HuH-7.5 (cell line): ENCODE measurements around the gene GULP1.
"Not testable (repeated sequence)": the region's sequence is repeated elsewhere in the genome, so short reads cannot be mapped to it uniquely, and the experiment has no call there.

Source experiments
- DNase-seq: peaks from one replicate; pipeline ENCODE4 v3.0.0; 2011; ENCODE audit warnings: low spot score

GULP1 gene

GRCh38 chr2:188527581-188527993 is 235.9 kb downstream of the GULP1 start:
- no peak for DNase-seq

DNA sequence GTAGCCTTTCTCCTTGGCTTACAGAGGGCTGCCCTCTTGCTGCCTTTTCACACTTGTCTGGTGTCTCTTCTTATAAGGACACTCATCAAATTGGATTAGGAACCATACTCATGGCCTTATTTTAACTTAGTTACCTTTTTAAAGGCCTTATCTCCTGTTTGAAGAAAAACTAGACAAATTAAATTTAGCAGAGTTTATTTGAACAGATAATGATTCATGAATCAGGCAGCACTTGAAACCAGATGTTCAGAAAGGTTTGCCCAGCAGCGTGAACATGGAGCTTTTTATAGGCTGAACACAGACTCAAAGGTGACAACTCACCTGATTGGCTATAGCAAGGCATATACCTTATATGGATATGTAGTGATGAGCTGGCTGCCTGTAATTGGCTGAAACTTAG is 238.0 kb downstream of the GULP1 start:
- no peak for DNase-seq

DNA sequence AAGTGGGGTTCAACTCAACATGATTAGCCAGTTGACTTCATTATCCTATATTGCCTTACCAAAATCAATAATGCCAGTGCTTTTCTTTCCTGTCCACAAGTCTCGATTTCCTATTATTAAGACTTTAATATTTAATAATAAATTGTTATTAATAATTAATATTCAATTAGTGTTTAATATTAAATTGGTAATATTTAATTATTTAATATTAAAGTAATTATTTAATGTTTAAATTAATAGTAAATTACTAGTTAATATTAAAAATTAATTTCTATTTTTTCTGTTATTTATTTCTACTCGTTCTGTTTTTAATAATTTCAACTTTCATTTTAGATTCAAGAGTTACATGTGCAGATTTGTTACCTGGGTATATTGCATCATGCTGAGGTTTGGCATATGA is 243.2 kb downstream of the GULP1 start:
- DNase-seq, result no peak

DNA sequence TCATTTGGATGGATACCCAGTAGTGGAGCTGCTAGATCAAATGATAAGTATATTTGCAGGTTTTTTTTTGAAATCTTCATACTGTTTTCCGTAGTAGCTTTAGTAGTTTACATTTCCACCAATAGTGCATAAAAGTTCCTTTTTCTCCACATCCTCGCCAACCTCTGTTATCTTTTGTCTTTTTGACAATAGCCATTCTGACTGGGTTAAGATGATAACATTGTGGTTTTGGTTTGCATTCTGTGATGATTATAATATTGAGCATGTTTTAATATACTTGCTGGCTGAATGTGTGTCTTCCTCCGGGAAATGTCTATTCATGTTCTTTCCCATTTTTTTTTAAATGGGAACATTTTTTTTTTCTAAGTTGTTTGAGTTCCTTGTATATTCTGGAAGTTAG is 260.0 kb downstream of the GULP1 start:
- DNase-seq, result no peak

- no peak for DNase-seq
These were observed 265.4 kb downstream of the GULP1 start for GRCh38 chr2:188557081-188557480.

- DNase-seq, result not testable (repeated sequence)
These were observed 267.8 kb downstream of the GULP1 start for GRCh38 chr2:188559455-188559854.

DNA sequence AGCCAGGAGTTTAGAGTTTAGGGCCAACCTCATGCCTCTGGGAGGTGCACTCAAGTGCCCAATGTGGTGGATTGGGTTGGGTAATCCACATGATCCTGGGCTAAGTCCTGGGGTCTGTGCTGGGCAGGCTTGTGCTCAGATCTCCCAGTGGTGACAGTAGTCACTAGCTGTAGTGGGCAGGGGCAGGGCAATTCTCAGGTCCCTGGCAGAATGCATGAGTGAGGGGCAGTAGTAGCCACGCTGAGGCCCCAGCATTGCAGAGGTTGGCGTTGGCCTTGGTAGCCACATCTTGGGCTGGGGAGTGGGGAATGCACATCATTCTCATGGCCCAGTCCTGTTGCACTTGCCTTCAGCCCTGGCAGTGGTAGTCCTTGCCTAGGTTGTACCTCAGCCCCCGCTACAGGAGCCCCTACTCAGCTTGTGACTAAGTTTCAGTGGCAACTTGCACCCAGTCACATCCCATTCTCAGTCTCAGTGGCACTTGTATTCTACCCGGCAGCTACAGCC is 269.9 kb downstream of the GULP1 start:
- no peak for DNase-seq

DNA sequence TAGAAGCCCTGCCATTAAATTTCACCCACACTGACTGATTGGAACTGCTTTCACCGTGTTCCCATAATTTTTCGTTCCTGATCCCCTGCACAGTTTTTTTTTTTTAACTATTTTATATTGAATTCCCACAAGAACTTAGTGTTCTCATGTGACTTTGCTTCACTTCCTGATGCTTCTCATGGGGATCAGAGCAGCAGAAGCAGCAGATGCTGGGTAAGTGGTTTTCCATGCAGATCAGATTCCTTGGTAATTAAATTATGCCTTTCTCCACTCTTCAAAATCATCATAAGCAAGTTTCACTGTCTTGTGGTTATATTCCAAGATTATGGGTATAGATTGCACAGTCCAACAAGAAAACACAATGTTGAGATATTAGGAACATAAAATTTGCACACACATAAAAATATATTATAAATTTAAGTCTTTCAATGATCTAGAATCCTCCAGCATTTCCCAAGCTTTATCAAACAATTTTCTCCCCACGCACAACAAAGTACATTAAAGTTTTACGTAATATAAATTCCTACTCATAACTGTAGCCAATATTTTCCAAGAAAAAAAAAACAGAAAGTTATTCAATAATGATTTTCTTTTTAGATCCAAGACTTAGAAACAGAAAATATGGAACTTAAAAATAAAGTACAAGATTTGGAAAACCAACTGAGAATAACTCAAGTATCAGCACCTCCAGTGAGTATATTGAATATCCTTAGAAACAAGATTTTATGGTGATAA is 277.9 kb downstream of the GULP1 start:
- DNase-seq, result no peak

- DNase-seq, result no peak
These were observed 278.7 kb downstream of the GULP1 start for GRCh38 chr2:188570370-188570769.

- no peak for DNase-seq
These were observed 280.0 kb downstream of the GULP1 start for GRCh38 chr2:188571543-188572303.

GRCh38 chr2:188572592-188572991 is 280.9 kb downstream of the GULP1 start:
- DNase-seq, result no peak

DNA sequence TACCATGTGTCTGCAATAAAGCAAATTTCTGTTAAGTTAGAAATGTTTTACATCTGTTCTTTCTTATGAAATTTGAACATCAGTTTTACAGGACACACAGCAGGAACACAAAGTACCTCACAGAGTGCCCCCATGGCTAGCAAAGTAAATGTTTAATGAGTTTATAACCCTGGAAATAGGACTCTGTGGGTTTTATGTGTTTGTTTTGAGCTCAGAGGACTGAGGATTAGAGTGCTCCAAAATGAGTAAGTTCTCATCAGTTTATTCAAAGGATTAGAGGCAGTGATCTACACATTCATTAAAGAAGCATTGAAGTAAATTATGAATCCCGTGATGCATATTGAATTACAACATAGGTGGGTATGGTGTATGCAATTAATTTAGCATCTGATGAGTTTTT is 281.8 kb downstream of the GULP1 start:
- DNase-seq, result no peak

DNA sequence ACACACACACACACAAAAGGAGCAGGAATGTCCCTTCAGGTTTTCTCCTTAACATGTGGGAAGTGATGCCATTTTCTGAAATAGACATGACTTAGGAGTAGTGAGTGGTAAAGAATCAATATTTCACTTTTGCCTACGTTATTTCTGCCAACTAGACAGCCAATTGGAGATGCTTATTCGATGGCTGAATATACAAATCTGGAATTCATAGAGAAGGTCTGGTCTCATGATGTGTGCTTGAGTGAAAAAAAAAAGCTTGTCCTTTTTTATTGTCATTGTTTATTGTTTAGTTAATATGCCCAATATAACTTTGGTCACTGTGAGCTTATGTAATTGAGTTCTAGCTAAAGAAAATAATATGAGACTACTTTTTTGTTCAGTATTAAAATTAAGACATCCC is 284.3 kb downstream of the GULP1 start:
- no peak for DNase-seq

- no peak for DNase-seq
These were observed 285.0 kb downstream of the GULP1 start for GRCh38 chr2:188576651-188577050.

- DNase-seq, result no peak
These were observed 285.6 kb downstream of the GULP1 start for GRCh38 chr2:188577231-188577630.

DNA sequence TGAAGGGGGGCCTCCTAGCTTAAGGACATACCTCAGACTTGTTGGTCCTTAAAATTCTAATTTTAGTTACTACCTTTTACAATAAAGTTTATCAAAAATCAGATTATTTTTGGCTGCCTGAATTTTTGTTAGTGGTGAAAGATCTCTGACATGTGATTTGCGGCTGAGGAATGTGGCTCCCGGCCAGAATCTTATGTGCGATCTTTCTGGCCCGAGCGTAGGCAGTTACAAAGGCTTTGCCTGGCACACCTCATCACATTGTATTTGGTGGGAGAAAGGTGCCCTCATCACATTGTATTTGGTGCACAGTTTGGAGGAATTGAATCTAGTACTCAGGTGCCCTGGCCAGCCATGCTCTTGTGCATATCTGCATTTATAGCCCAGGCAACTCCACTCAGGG is 289.1 kb downstream of the GULP1 start:
- DNase-seq, result no peak

GRCh38 chr2:188582211-188582610 is 290.5 kb downstream of the GULP1 start:
- DNase-seq, result no peak

- no peak for DNase-seq
These were observed 296.6 kb downstream of the GULP1 start for GRCh38 chr2:188588235-188588634.

- no peak for DNase-seq
These were observed 304.4 kb downstream of the GULP1 start for GRCh38 chr2:188596054-188596453.

DNA sequence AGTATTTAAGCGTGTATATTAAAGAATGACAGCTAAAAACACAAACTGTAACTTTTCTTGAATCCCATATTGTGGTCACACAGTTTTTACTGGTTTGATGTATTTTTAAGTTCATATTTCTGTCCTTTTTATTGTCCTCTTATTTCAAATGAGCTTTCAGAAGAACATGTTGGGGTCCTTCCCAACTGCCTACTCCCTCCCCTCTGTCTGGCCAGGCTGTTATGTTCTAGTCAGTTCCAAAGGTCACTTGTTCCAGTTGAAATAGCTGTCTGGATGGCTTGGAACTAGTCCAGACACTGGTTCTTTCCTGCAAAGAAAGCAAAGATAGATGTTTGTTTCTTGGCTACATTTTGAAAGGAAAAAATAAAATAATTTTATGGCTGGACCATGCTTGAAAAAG is 306.9 kb downstream of the GULP1 start:
- peak; percentile 26 for DNase-seq

DNA sequence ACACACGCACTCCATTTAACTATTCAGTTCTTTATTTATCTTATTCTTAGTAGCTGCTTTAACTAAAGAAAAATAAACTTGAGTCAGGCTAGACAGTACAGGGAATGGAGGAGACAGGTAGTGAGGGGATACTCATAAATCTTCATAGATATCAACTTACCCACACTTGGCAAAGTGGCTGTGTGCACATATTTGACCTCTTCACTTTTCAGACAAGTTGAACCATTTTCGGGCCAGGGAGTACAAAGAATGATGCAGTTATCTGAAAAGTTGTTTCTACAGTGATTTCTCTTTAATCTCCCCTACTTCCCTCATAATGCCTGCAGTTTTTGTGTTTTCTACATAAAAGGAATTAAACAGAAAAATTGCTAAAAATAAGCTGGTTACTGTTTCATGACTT is 307.5 kb downstream of the GULP1 start:
- no peak for DNase-seq

DNA sequence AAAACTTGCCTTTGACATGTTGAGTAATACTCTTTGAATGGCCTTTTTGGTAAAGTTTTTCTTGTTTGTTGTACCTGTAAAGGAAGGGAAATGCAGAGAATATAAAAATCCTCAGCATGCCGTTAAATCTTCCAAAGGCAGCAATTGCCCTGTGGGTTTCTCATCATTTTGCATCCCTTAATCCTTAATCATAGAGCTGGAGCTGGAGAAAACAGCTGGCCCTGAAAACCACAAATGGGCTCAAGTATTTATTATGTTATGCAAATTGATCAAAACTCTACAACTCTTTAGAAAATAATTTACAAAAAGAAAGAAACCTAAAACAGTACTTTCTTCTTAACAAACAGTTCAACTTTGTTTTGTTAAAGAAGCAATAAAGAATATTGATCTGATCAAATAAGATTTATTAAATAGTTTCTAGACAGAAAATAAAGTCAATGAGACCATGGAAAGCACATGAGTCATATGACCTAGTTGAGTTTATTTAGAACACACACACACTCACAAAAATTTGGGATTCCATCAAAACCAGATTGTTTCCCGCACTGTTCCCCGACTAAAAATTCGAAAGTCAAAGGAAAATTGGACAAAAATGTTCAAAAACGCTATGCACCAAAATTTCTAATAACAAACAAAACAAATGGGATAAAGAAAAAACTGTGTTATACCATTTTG is 309.0 kb downstream of the GULP1 start:
- no peak for DNase-seq

- no peak for DNase-seq
These were observed 309.7 kb downstream of the GULP1 start for GRCh38 chr2:188601391-188601790.
